Suppressor macrophage (primary cell): ENCODE measurements around the gene ARTN.

Experiments
- DNase-seq, 4 experiments: peaks; one replicate each; pipeline ENCODE4 v3.0.0-alpha.2; 2020 to 2022

ARTN gene

DNA sequence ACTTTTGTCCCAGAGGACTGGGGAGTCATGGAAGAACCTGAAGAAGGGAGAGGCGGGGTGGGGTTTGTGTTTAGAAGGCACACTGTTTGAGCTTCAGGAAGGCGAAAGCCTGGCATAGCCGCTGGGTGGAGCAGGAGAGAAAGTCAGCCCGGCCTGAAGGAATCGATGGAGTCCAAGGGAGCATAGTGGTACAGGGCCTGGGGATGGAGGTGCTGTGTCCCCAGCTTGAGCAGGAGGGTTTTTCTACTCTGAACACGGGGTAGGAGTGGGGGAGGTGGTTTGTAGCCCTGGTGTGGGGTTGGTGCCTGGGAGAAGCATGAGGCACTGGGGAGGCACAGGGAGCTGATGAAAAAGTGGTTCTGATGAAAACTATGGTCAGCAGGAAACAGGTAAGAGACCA lies 53.1 kb downstream of the ARTN start:
- DNase-seq = no peak
